Mammary epithelial cell (primary cell): ENCODE results near the gene PLCG2.

ENCODE experiments used
- CTCF ChIP-seq, 2 donors: IDR thresholded peaks in 1 of 2; conservative IDR thresholded peaks in 1 of 2; 2 replicates each; pipeline ENCODE4 v1.5.1; 2011 to 2012; ENCODE audit warnings: inconsistent platforms in 2 of 2, low read length in 2 of 2, mild to moderate bottlenecking in 2 of 2, control low read depth in 1 of 2, low read depth in 1 of 2; ENCODE audit not compliant: insufficient read depth in 1 of 2; ENCODE audit errors: extremely low read depth in 1 of 2
- EZH2 ChIP-seq: IDR thresholded peaks from 2 replicates; pipeline ENCODE4 v1.6.1; 2012; ENCODE audit warnings: low read length, inconsistent platforms, borderline replicate concordance

- no peak for TF ChIP-seq CTCF (conservative IDR thresholded peaks at IDR 0.05 in 1 of 2, IDR thresholded peaks at IDR 0.05 in 1 of 2; ENCODE audit: extremely low read depth in 1 of 2, insufficient read depth in 1 of 2, low read depth in 1 of 2, low read length in 2 of 2)
- no peak for TF ChIP-seq EZH2
Observed at GRCh38 chr16:81992859-81993258, 213.8 kb downstream of the PLCG2 start.
